HG03432 (cell line): ENCODE measurements around the gene MOK.
"Not testable (repeated sequence)": the region's sequence is repeated elsewhere in the genome, so short reads cannot be mapped to it uniquely, and the experiment has no call there.

Experiments used
- ATAC-seq: cut with Tn5 transposase; IDR thresholded peaks from one replicate; pipeline ENCODE4 v1.9.1; 2021; ENCODE audit warnings: mild to moderate bottlenecking, moderate library complexity; ENCODE audit not compliant: unreplicated experiment

Gene MOK

DNA sequence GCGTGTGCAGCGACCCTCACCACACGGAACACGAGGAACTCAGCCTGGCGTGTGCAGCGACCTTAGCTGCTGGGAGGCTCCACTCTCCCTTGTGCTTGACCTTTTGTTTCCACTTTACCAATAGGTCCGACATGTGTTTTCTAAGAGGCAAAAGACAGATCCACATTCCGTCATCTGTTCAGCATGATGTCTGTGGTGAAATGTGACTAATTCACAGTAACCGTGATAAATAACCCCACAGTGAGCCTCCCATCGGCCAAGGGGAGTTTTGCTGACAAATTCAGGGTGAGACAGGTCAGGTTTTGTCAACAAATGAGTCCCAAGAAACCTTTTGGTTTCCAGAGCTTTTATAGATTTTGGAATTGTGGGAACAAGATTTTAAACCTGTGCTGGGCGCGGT lies 55.9 kb downstream of the MOK start:
- ATAC-seq: no peak

- ATAC-seq: no peak
These were observed 56.8 kb downstream of the MOK start for GRCh38 chr14:102248121-102248520.

DNA sequence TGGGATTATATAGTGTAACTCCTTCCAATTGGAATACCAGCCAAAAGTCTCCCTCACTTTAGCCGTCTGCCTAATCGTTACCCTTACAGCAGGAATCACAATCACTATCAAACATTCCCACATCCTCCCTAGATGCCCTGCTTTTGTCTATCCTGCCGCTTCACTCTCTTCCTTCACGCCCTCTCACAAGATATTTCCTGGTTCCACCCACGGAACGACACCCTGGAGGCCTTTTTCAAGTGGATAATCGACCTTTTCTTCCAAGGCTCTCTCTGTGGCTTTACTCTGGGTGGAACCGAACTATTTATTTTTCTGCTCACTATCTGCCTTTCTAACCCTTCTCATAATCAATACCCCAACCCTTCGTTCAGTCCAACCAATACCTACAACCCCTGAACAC lies 58.9 kb downstream of the MOK start:
- ATAC-seq: no peak

DNA sequence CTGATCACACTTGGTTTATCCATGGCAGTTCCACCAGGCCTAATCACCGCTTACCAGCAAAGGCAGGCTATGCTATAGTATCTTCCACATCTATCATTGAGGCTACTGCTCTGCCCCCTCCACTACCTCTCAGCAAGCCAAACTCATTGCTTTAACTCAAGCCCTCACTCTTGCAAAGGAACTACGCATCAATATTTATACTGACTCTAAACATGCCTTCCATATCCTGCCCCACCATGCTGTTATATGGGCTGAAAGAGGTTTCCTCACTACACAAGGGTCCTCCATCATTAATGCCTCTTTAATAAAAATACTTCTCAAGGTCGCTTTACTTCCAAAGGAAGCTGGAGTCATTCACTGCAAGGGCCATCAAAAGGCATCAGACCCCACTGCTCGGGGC lies 61.2 kb downstream of the MOK start:
- not testable (repeated sequence) for ATAC-seq

GRCh38 chr14:102241147-102241546 lies 63.8 kb downstream of the MOK start:
- ATAC-seq: no peak

DNA sequence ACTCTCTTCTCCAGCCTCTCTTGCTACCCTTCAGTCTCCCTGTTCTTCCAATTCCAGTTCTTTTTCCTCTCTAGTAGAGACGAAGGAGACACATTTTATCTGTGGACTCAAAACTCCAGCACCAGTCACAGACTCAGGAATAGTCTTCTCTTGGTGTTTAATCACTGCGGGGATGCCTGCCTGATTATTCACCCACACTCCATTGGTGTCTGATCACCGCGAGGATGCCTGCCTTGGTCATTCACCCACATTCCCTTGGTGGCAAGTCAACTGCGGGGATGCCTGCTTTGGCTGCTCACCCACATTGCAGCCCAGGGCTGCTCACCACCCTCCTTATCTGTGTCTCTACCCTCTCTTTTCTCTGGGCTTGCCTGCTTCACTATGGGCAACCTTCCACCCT lies 64.5 kb downstream of the MOK start:
- not testable (repeated sequence) for ATAC-seq

- no peak for ATAC-seq
These were observed 65.7 kb downstream of the MOK start for GRCh38 chr14:102239231-102239630.

DNA sequence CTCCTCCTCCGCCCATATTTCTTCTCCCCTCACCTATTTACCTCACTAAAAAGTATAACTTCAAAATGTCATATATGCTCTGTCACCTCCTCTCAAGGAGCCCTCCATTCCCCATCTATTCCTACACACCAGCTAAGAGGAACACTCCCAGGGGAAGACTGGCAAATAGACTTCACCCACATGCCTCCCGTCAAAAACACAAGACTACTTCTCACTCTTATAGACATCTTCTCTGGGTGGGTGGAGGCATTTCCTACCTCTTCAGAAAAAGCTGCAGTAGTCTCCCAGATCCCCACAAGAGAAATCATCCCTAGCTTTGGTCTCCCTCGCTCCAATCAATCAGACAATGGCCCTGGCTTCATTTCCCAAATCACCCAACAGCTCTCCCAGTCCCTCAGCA lies 66.2 kb downstream of the MOK start:
- no peak for ATAC-seq

DNA sequence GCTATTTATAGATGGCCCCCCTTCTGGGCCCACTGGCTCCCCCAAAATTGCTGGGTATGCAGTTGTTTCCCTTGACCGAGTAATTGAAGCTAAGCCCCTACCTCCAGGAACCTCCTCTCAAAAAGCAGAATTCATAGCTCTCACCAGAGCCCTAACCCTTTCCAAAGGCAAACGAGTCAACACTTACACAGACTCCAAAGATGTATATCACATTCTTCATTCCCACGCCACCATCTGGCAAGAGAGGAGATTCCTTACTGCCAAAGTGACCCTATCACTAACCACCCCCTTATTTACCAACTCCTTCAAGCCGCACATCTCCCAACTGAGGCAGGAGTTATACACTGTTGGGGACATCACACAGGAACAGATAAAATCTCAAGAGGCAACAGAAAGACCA lies 66.8 kb downstream of the MOK start:
- no peak for ATAC-seq

DNA sequence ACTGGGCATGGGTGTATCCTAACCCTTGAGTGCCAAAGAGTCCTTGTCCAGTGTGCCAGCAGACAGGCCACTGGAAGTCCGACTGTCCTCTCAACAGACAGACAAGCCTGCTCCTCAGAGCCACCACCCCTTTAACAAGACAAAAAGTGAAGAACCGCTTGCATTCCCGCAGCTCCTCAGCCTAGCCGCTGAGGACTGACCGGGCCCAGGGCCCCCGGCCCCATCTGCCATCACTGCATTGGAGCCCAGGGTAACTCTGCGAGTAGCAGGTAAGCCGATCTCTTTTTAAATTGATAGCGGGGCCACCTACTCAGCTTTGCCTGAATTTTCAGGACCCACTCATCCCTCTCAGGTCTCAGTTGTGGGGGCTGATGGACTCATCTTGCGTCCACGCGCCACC lies 68.9 kb downstream of the MOK start:
- no peak for ATAC-seq

DNA sequence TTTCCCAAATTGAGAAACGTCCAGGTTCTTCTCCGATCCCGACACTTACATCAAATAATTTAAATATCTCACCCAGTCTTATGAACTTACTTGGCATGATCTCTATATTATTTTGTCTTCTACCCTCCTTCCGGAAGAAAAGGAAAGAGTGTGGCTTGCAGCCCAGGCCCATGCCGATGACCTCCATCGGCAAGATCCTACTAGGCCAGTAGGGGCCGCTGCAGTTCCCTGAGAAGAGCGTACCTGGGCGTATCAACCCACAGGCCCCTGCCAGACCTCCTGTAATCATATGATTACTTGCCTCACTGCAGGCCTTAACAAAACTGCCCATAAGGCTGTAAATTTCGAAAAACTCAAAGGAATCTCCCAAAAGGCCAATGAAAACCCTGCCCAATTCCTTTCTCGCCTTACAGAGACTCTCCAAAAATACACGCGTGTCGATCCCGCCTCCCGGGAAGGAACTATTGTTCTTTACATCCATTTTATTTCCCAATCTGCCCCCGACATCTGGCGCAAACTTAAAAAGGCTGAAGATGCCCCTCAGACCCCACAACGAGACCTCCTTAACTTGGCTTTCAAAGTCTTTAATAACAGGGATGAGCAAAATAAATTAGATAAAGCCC lies 69.6 kb downstream of the MOK start:
- ATAC-seq: peak; percentile 45

DNA sequence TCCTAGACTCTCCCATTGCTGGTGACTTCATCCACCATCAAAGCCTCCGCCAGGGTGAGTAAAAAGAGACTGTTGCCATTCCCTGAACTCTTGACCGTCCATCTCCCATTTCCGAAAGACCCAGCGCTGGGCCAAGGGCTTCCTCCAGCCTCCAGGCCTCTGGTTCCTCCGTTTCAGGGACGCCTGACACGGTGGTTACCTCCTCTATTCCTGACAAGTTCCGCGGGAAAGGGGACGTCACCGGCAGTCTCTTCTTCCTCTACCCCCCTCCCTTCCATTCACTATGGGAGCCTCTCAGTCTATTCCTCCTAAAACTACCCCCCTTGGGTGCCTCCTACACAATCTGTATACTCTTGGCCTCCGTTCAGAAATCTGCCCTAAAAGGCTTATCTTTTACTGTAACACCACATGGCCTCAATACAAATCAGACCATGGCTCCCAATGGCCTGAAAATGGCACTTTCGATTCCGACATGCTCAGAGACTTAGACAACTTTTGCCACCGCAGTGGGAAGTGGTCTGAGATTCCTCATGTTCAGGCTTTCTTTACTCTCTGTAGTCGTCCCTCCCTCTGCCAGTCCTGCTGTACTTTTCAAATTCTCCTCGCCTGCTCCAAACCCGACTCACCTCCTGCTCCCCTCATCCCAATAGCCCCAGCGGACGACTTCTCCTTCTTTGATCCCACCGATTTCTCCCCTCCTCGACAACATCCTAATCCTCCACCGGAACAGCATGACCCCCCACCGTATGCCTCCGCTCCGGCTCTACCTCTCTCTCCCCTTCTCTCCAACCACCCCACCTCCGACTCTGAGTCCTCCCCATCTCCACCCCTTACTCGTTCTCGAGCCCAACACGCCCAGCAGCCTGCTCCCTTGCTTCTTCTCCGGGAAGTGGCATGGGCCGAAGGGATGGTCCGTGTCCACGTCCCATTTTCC lies 70.4 kb downstream of the MOK start:
- no peak for ATAC-seq

DNA sequence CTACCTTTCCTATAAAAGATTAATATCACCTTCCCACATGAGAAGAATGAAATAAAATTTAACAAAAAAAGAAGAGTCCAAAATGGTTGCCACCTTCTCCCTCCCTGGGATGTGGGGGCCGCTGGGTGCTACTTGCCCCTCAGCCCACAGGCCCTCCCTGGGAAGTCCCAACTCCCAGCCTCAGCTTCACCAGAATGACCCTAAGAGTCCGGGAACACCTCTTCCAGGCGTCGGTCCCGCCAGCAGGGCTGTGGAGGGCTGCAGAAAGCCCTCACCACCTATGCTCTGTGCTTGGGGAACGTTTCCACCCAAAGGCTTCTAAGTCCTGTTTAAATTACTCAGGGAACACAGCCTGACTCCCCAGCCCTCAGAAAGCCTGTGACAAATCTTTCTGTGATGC lies 71.9 kb downstream of the MOK start:
- no peak for ATAC-seq

DNA sequence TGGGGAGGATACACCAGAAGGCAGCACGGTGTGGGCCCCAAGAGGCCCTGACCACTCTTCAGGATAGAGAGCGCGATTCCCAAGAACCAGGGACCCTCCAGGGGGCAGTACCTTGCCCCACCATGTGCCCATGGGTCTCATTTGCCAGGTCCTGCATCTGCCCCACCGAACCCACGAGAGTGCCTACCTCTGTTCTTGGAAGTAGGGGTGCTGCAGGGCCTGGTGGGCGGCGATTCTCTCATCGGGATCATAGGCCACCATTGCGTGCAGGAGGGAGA lies 72.7 kb downstream of the MOK start:
- ATAC-seq: no peak

DNA sequence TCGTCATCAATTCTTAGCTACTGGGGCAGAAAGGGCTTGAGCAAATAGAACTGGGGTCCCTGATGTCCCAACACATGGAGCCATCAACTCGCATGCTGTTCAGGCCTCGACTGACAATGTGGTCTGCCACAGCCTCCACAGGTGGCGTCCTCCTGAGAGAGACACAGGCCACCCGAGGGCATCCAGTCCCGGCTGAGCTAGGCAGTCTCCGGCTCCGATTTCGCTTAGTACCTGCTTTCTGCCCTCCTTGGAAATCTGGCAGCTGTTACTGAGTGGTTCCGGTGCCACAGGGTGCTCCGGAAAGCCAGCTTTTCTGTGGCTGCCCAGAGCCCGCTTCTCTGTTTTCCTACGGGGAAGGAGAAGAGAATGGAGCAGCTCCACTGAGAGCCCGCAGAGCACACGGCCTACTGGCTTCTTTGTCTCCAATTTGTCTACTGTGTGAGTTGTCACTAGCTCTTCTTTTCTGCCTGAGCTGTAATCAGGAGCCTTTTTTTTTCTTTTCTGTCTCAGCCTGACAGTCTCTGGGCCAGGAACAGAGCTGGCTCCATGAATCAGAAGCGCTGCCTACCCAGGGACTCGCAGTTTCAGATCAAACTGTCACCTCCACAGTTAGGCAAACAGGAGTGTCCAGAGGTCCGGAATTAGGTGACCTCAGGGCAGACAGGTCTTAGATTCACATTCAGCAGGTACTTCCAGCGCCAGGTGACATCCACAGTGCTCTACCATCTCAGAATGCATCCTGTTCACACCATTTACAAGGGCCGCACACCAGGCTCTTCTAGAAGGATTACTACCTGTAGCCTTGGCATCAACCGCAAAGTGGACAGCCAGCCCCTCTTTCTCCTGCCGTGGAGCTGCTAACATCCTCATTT lies 73.3 kb downstream of the MOK start:
- no peak for ATAC-seq

- ATAC-seq: no peak
These were observed 74.3 kb downstream of the MOK start for GRCh38 chr14:102230481-102231210.

GRCh38 chr14:102229739-102230092 lies 75.2 kb downstream of the MOK start:
- no peak for ATAC-seq

GRCh38 chr14:102229071-102229738 lies 75.8 kb downstream of the MOK start:
- ATAC-seq: no peak

DNA sequence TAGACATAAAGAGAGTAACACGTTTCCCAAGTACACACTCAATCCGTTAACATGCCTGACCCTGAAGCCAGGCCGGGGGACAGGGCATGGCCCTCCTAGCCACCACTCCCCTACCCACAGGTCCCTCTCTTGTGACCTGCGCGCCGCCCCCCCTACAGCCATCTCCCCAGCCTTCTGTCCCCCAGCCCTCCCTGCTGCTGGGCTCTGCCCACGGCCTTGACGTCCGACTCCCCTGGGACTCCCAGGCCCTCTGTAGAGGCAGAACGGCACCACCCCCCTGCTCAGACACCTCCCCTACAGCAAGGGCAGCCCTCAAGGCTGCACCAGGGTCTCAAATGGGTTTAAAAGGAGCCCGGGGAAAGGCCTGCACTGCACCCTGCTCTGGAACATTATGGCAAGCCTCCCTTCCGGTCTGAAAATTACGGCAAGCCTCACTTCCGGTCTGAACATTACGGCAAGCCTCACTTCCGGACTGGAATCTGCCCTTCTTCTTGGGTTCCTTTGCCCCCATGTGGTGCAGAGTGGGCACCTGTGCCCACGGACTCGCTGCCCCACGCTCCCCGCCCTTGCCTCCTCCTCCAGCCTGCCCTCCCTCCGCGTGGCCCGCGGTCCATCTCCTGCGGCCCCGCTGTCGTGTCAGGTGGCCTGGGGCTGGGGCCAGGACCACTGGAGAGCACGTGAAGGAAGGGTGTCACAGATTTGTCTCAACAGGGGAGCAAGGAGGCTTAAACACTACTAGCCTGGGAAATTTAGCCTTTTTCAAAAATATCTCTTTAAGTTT lies 77.6 kb downstream of the MOK start:
- ATAC-seq: no peak
